HepG2 (cell line): Measurements from ENCODE around the gene FGF1. TPM values are rescaled to one million over a fixed set of nuclear protein-coding genes. Genes with fewer than 3 reads are reported as not detected.

Experiments
- ATAC-seq: fragments of 200-7000 bp; cut with Tn5 transposase; 3 replicates; pipeline ENCODE4 v1.9.1; 2020; ENCODE audit warnings: mild to moderate bottlenecking, moderate library complexity
- BruUV-seq: library from RNA; stranded (reverse); fragments of 400-500 nt; replicated peaks from 2 replicates; lab custom pipeline; 2021; lab: Mats Ljungman, UMichigan
- CTCF ChIA-PET: fragments of 300-600 bp; formaldehyde crosslinking; extraction: SDS; loops from one replicate; lab custom pipeline; 2021; ENCODE audit warnings: low total read pairs, inconsistent platforms, low intra/inter-chr PET ratio; lab: Yijun Ruan, JAX
- POLR2A ChIA-PET: fragments of 350-600 bp; sonication (Branson Sonifier 250); formaldehyde crosslinking; loops from one replicate; lab custom pipeline; 2020; ENCODE audit warnings: antibody characterized with exemption, inconsistent platforms; lab: Yijun Ruan, JAX
- DNase-seq: peaks from one replicate; pipeline ENCODE4 v3.0.0-alpha.2; 2015; ENCODE audit warnings: low spot score
- FAIRE-seq: peaks from 3 replicates; lab custom pipeline; 2011; peaks lifted over from hg19 to GRCh38; lab: Jason Lieb, UNC
- H2AFZ ChIP-seq: one replicate; pipeline ENCODE4 v1.6.1; 2011; ENCODE audit warnings: low read length, inconsistent platforms
- H3K27ac ChIP-seq: fragments of 300-600 bp; 3 replicates; pipeline ENCODE4 v1.8.0; 2011; ENCODE audit warnings: mixed run types, mild to moderate bottlenecking, mixed read lengths, low read length, inconsistent platforms; ENCODE audit not compliant: insufficient read depth; ENCODE audit errors: extremely low read length
- H3K27me3 ChIP-seq, 2 experiments: fragments of 200-600 bp in 1 of 2; 2 replicates in 1 of 2; 3 replicates in 1 of 2; pipeline versions ENCODE4 v1.6.0 to v1.8.0; 2011; ENCODE audit warnings: low read length in 2 of 2, mild to moderate bottlenecking in 2 of 2, moderate library complexity in 2 of 2, inconsistent platforms in 1 of 2; ENCODE audit not compliant: insufficient read depth in 2 of 2, control insufficient read depth in 1 of 2
- H3K36me3 ChIP-seq, 2 experiments: fragments of 200-600 bp in 1 of 2; replicated peaks in 1 of 2; 2 replicates in 1 of 2; 3 replicates in 1 of 2; pipeline versions ENCODE4 v1.5.1 to v1.8.0; 2011; ENCODE audit warnings: low read length in 2 of 2, inconsistent platforms in 1 of 2; ENCODE audit not compliant: insufficient read depth in 2 of 2, control insufficient read depth in 1 of 2
- H3K4me1 ChIP-seq: 2 replicates; pipeline ENCODE4 v1.5.1; 2012; ENCODE audit warnings: low read length, inconsistent platforms; ENCODE audit not compliant: insufficient read depth
- H3K4me2 ChIP-seq: 2 replicates; pipeline ENCODE4 v1.6.0; 2011; ENCODE audit warnings: low read depth, low read length, inconsistent platforms
- H3K4me3 ChIP-seq, 3 experiments: fragments of 200-600 bp in 1 of 3; sonication (generic), shearing (Covaris generic) in 1 of 3; replicated peaks in 1 of 3; 2 replicates each; pipeline ENCODE4 v1.5.1; 2011 to 2016; ENCODE audit warnings: low read length in 3 of 3, inconsistent platforms in 2 of 3, low read depth in 2 of 3, mild to moderate bottlenecking in 2 of 3, control low read depth in 1 of 3, mixed read lengths in 1 of 3; ENCODE audit not compliant: insufficient read depth in 1 of 3
- H3K79me2 ChIP-seq: one replicate; pipeline ENCODE4 v1.6.1; 2011; ENCODE audit warnings: low read length, inconsistent platforms; ENCODE audit not compliant: insufficient read depth
- H3K9ac ChIP-seq: 2 replicates; pipeline ENCODE4 v1.6.0; 2011; ENCODE audit warnings: mild to moderate bottlenecking, low read depth, low read length, inconsistent platforms; ENCODE audit not compliant: insufficient read depth
- H3K9me3 ChIP-seq: 2 replicates; pipeline ENCODE4 v1.5.1; 2012; ENCODE audit warnings: mild to moderate bottlenecking, low read length
- H4K20me1 ChIP-seq: 2 replicates; pipeline ENCODE4 v1.6.0; 2011; ENCODE audit warnings: inconsistent platforms, mild to moderate bottlenecking, low read length, moderate library complexity; ENCODE audit not compliant: insufficient read depth
- DRAP1 ChIP-seq: IDR thresholded peaks from 2 replicates; pipeline ENCODE4 v1.6.1; 2016; ENCODE audit warnings: missing genetic modification reagents, missing compliant biosample characterization
- ELF3 ChIP-seq: IDR thresholded peaks from 2 replicates; pipeline ENCODE4 v1.6.1; 2016; ENCODE audit warnings: missing genetic modification reagents, missing compliant biosample characterization
- NR3C1 ChIP-seq: sonication (generic); formaldehyde crosslinking; IDR thresholded peaks from 2 replicates; pipeline ENCODE4 v1.4.0; 2020; ENCODE audit warnings: missing genetic modification reagents
- RFX3 ChIP-seq: IDR thresholded peaks from 2 replicates; pipeline ENCODE4 v1.6.1; 2016; ENCODE audit warnings: missing biosample characterization, missing genetic modification reagents
- TEAD2 ChIP-seq: sonication (generic); formaldehyde crosslinking; IDR thresholded peaks from 2 replicates; pipeline ENCODE4 v1.9.0; 2021; ENCODE audit warnings: missing genetic modification reagents
- TRIM22 ChIP-seq: fragments of 450-650 bp; IDR thresholded peaks from 2 replicates; pipeline ENCODE4 v1.6.1; 2017
- ZBTB33 ChIP-seq: sonication (generic); formaldehyde crosslinking; IDR thresholded peaks from 2 replicates; pipeline ENCODE4 v1.4.0; 2020; ENCODE audit warnings: missing genetic modification reagents
- ZBTB7A ChIP-seq: sonication (generic); formaldehyde crosslinking; IDR thresholded peaks from 2 replicates; pipeline ENCODE4 v1.8.0; 2022; ENCODE audit warnings: mild to moderate bottlenecking, missing genetic modification reagents
- ZC3H13 ChIP-seq: sonication (generic); formaldehyde crosslinking; IDR thresholded peaks from 2 replicates; pipeline ENCODE4 v1.8.1; 2023; ENCODE audit warnings: mild to moderate bottlenecking, missing genetic modification reagents, moderate library complexity
- ZMAT5 ChIP-seq: sonication (generic); formaldehyde crosslinking; IDR thresholded peaks from 2 replicates; pipeline ENCODE4 v1.5.0; 2020; ENCODE audit warnings: mild to moderate bottlenecking, low read depth, missing genetic modification reagents, borderline replicate concordance
- ZMYM2 ChIP-seq: sonication (generic); formaldehyde crosslinking; IDR thresholded peaks from 2 replicates; pipeline ENCODE4 v1.8.0; 2022; ENCODE audit warnings: mild to moderate bottlenecking, missing genetic modification reagents
- ZNF20 ChIP-seq: sonication (generic); formaldehyde crosslinking; IDR thresholded peaks from 2 replicates; pipeline ENCODE4 v1.4.0; 2020; ENCODE audit warnings: mild to moderate bottlenecking, moderate library complexity, missing genetic modification reagents
- ZNF230 ChIP-seq: sonication (generic); formaldehyde crosslinking; IDR thresholded peaks from 2 replicates; pipeline ENCODE4 v1.4.0; 2020; ENCODE audit warnings: mild to moderate bottlenecking, missing genetic modification reagents
- ZNF275 ChIP-seq: sonication (generic); formaldehyde crosslinking; IDR thresholded peaks from 2 replicates; pipeline ENCODE4 v1.8.0; 2022; ENCODE audit warnings: missing genetic modification reagents, mild to moderate bottlenecking, inconsistent platforms, borderline replicate concordance
- ZNF512B ChIP-seq: sonication (generic); formaldehyde crosslinking; IDR thresholded peaks from 2 replicates; pipeline ENCODE4 v1.5.1; 2020; ENCODE audit warnings: missing genetic modification reagents, mild to moderate bottlenecking, borderline replicate concordance
- ZNF614 ChIP-seq: IDR thresholded peaks from 2 replicates; pipeline ENCODE4 v1.6.1; 2018; ENCODE audit warnings: missing biosample characterization, missing genetic modification reagents, inconsistent platforms, borderline replicate concordance
- WGBS: methylation state at CpG from one replicate; pipeline ENCODE4 v1.1.6; 2017; ENCODE audit warnings: low lambda C conversion rate; 5-methylcytosine and 5-hydroxymethylcytosine counted together
- in situ Hi-C: cut with HindIII; loops from 2 replicates; pipeline ENCODE4 v1.10.0; 2017; ENCODE audit warnings: low pct_unique_long_range_greater_than_20kb; ENCODE audit not compliant: extremely low pct_ligation_motif_present
- intact Hi-C: fragments of 100-400 bp; cut with micrococcal nuclease; formaldehyde crosslinking; loops from one replicate; pipeline ENCODE4 v1.10.0; 2022; ENCODE audit not compliant: unreplicated experiment
- polyA plus RNA-seq, 8 experiments: library from polyadenylated mRNA; depleted of rRNA in 3 of 8; stranded (reverse) in 7 of 8; unstranded in 1 of 8; fragments of >200 nt; fragmentation: Illumina TruSeq in 4 of 8; extraction: Trizol in 4 of 8; gene quantifications; 2 replicates each; pipeline versions ENCODE4 v1.2.1 to v1.2.3, GENCODE V29; 2011 to 2016; ENCODE audit warnings: low read depth in 4 of 8, missing spikeins in 1 of 8, mixed read lengths in 1 of 8; ENCODE audit not compliant: insufficient read depth in 1 of 8
- total RNA-seq, 5 experiments: library from RNA; depleted of rRNA; stranded (reverse); fragments of >200 nt; fragmentation: Illumina TruSeq; extraction: Trizol; gene quantifications; 2 replicates each; pipeline ENCODE4 v1.2.3, GENCODE V29; 2016; ENCODE audit warnings: low read depth in 1 of 5

FGF1 gene
- total and polyA plus RNA-seq, 2 of the 13 experiments (the other 11 are each of a cell fraction or from before 2014, with no cell fraction given) = not detected

- TF ChIP-seq ZMAT5 (CRISPR knock-in tag) (no peak), TRIM22 (no peak)
These were observed 21.3 kb downstream of the FGF1 start (continued) for GRCh38 chr5:142664636-142665035.

- intact Hi-C loops (no loop called here), in situ Hi-C loops (no loop called here)
- Histone ChIP-seq H3K36me3 (no peaks in the 10 kb centered on the region), H3K4me2 (no peak overlapping the region), H3K79me2 (no peaks in the 10 kb centered on the region), H3K27me3 (peaks cover 3 to 14% of the 10 kb centered on the region in 2 experiments; a peak in 3 of 5 replicates), H3K27ac (no peak overlapping the region), H4K20me1 (no peaks in the 10 kb centered on the region), H3K4me1 (no peaks in the 10 kb centered on the region), H3K9me3 (no peaks in the 10 kb centered on the region), H3K4me3 (no peak overlapping the region), H3K9ac (no peak overlapping the region), H2AFZ (no peak overlapping the region)
- ATAC-seq = no peak; the same call in 2 of the 3 replicates
- ChIA-PET CTCF (no interaction called here), POLR2A (no interaction called here)
- DNase-seq = no peak
- BruUV-seq = no TSS peak
- WGBS = 5% methylated on average over 4 of the region's 9 CpGs
- no peak for FAIRE-seq
- no peak for TF ChIP-seq ZNF20 (CRISPR knock-in tag)
- no peak for TF ChIP-seq ZNF512B
- no peak for TF ChIP-seq ZBTB33 (CRISPR knock-in tag)
- TF ChIP-seq NR3C1 (CRISPR knock-in tag) = no peak
- TF ChIP-seq DRAP1 = no peak
- TF ChIP-seq ELF3 (CRISPR knock-in tag) = no peak
- no peak for TF ChIP-seq ZNF230
- no peak for TF ChIP-seq ZBTB7A (CRISPR knock-in tag)
- TF ChIP-seq ZNF275 (CRISPR knock-in tag) = no peak
- no peak for TF ChIP-seq ZNF614 (CRISPR knock-in tag)
- no peak for TF ChIP-seq ZMYM2 (CRISPR knock-in tag)
- no peak for TF ChIP-seq RFX3
- TF ChIP-seq ZC3H13 (CRISPR knock-in tag) = no peak
- TF ChIP-seq TEAD2 = no peak
These were observed 21.8 kb downstream of the FGF1 start for GRCh38 chr5:142664067-142664466.
